ENCODE measurements around the gene ZNF491.
A peak's percentile ranks its signal among the peaks of the same experiment; 100 is the strongest.
"Not testable (repeated sequence)": the region's sequence is repeated elsewhere in the genome, so short reads cannot be mapped to it uniquely, and the experiment has no call there.

ZNF491 gene

GRCh38 chr19:11798391-11799330, at the start of gene ZNF491:
Gene ZNF491 (plus strand): TSS chr19:11798523. CDS start chr19:11805954, 7,431 bp downstream.
- DNase-seq (ENCODE audit: low read depth in 2 of 2, low spot score in 1 of 2): peak; percentile 57 to 65

GRCh38 chr19:11749751-11750150, 48.6 kb upstream of the ZNF491 start:
- no peak for DNase-seq (ENCODE audit: low read depth in 2 of 2, low spot score in 1 of 2)

- no peak for DNase-seq (ENCODE audit: low read depth in 2 of 2, low spot score in 1 of 2)
Measured at GRCh38 chr19:11752244-11752736, 46.0 kb upstream of the ZNF491 start.

GRCh38 chr19:11754663-11755062, 43.7 kb upstream of the ZNF491 start:
- DNase-seq (ENCODE audit: low read depth in 2 of 2, low spot score in 1 of 2): no peak

- DNase-seq (ENCODE audit: low read depth in 2 of 2, low spot score in 1 of 2): no peak
Measured at GRCh38 chr19:11756965-11757364, 41.4 kb upstream of the ZNF491 start.

GRCh38 chr19:11759805-11760204, 38.5 kb upstream of the ZNF491 start:
- DNase-seq (ENCODE audit: low read depth in 2 of 2, low spot score in 1 of 2): no peak

- DNase-seq (ENCODE audit: low read depth in 2 of 2, low spot score in 1 of 2): no peak
Measured at GRCh38 chr19:11763117-11763516, 35.2 kb upstream of the ZNF491 start.

GRCh38 chr19:11763611-11764010, 34.7 kb upstream of the ZNF491 start:
- no peak for DNase-seq (ENCODE audit: low read depth in 2 of 2, low spot score in 1 of 2)

GRCh38 chr19:11766597-11767591, 31.4 kb upstream of the ZNF491 start, which contains the start of gene ZNF441:
Gene ZNF441 (plus strand): TSS chr19:11767000. CDS start chr19:11767194, 194 bp downstream.
- peak; percentile 85 to 89 for DNase-seq (ENCODE audit: low read depth in 2 of 2, low spot score in 1 of 2)

GRCh38 chr19:11767633-11768133, 30.6 kb upstream of the ZNF491 start:
- DNase-seq (ENCODE audit: low read depth in 2 of 2, low spot score in 1 of 2): no peak

- no peak for DNase-seq (ENCODE audit: low read depth in 2 of 2, low spot score in 1 of 2)
Measured at GRCh38 chr19:11769995-11770394, 28.3 kb upstream of the ZNF491 start.

- DNase-seq (ENCODE audit: low read depth in 2 of 2, low spot score in 1 of 2): not testable (repeated sequence)
Measured at GRCh38 chr19:11771520-11771919, 26.8 kb upstream of the ZNF491 start.

GRCh38 chr19:11776669-11777068, 21.7 kb upstream of the ZNF491 start:
- not testable (repeated sequence) for DNase-seq (ENCODE audit: low read depth in 2 of 2, low spot score in 1 of 2)

- no peak for DNase-seq (ENCODE audit: low read depth in 2 of 2, low spot score in 1 of 2)
Measured at GRCh38 chr19:11780431-11781020, 17.8 kb upstream of the ZNF491 start.

GRCh38 chr19:11781295-11782057, 16.8 kb upstream of the ZNF491 start:
- no peak for DNase-seq (ENCODE audit: low read depth in 2 of 2, low spot score in 1 of 2)

- DNase-seq (ENCODE audit: low read depth in 2 of 2, low spot score in 1 of 2): no peak
Measured at GRCh38 chr19:11783767-11784166, 14.6 kb upstream of the ZNF491 start.

- DNase-seq (ENCODE audit: low read depth in 2 of 2, low spot score in 1 of 2): no peak
Measured at GRCh38 chr19:11784356-11784755, 14.0 kb upstream of the ZNF491 start.

GRCh38 chr19:11787536-11787935, 10.8 kb upstream of the ZNF491 start:
- DNase-seq (ENCODE audit: low read depth in 2 of 2, low spot score in 1 of 2): no peak

GRCh38 chr19:11792942-11793341, 5.4 kb upstream of the ZNF491 start:
- DNase-seq (ENCODE audit: low read depth in 2 of 2, low spot score in 1 of 2): no peak

- peak; percentile 50 to 56 for DNase-seq (ENCODE audit: low read depth in 2 of 2, low spot score in 1 of 2)
Measured at GRCh38 chr19:11797491-11797890, 832 bp upstream of the ZNF491 start.
